RWPE1 (cell line): ENCODE results near the gene TBC1D14.

ENCODE experiments used
- CTCF ChIA-PET: fragments of 350-600 bp; sonication (Branson Sonifier 250); formaldehyde crosslinking; extraction: SDS; loops from one replicate; lab custom pipeline; 2021; lab: Yijun Ruan, JAX
- POLR2A ChIA-PET: fragments of 400-600 bp; formaldehyde crosslinking; extraction: SDS; loops from one replicate; lab custom pipeline; 2020; ENCODE audit warnings: antibody characterized with exemption; ENCODE audit not compliant: low non-redundant PET; lab: Yijun Ruan, JAX
- DNase-seq: peaks from one replicate; pipeline ENCODE4 v3.0.0; 2012; ENCODE audit warnings: low spot score
- H3K27ac ChIP-seq: fragments of 450-650 bp; 2 replicates; pipeline ENCODE4 v1.5.1; 2017
- CTCF ChIP-seq: fragments of 450-650 bp; conservative IDR thresholded peaks from 2 replicates; pipeline ENCODE4 v1.5.1; 2017; ENCODE audit warnings: low read depth, mild to moderate bottlenecking

Gene TBC1D14

GRCh38 chr4:6938237-6938636 is 28.6 kb downstream of the TBC1D14 start:
- no peak for TF ChIP-seq CTCF
- CTCF ChIA-PET = no interaction called here
- no peak for DNase-seq
- H3K27ac ChIP-seq = no peak overlapping the region
- POLR2A ChIA-PET = no interaction called here

GRCh38 chr4:6938647-6939271 is 29.1 kb downstream of the TBC1D14 start:
- POLR2A ChIA-PET = no interaction called here
- DNase-seq = no peak
- CTCF ChIA-PET = no interaction called here
- no peak overlapping the region for H3K27ac ChIP-seq
- TF ChIP-seq CTCF = no peak

GRCh38 chr4:6939761-6940743 is 30.4 kb downstream of the TBC1D14 start:
- no peak overlapping the region for H3K27ac ChIP-seq
- ChIA-PET POLR2A (no interaction called here), CTCF (no interaction called here)
- no peak for DNase-seq
- no peak for TF ChIP-seq CTCF

- TF ChIP-seq CTCF = no peak
- DNase-seq = no peak
- ChIA-PET CTCF (no interaction called here), POLR2A (no interaction called here)
- no peak overlapping the region for H3K27ac ChIP-seq
Observed at GRCh38 chr4:6940744-6941137, 31.1 kb downstream of the TBC1D14 start.

- CTCF ChIA-PET = no interaction called here
- POLR2A ChIA-PET = interaction anchor here (0.8 kb wide), 1 partner anchor 31 kb away, joined by 3 read pairs; no protein-coding TSS in a partner anchor
Observed at GRCh38 chr4:6941796-6942195, 32.2 kb downstream of the TBC1D14 start.

More at GRCh38 chr4:6941796-6942195, 32.2 kb downstream of the TBC1D14 start:
- no peak for DNase-seq
- peak overlapping the region; percentile 74 for H3K27ac ChIP-seq
- TF ChIP-seq CTCF = no peak
